ENCODE data around the gene RGL4. TPM values are rescaled to one million over a fixed set of nuclear protein-coding genes. Genes with fewer than 3 reads are reported as not detected.
A peak's percentile ranks its signal among the peaks of the same experiment; 100 is the strongest.

The RGL4 gene
- total RNA-seq, 2 experiments from 2014 or later = 0.97 TPM; not detected in 1

DNA sequence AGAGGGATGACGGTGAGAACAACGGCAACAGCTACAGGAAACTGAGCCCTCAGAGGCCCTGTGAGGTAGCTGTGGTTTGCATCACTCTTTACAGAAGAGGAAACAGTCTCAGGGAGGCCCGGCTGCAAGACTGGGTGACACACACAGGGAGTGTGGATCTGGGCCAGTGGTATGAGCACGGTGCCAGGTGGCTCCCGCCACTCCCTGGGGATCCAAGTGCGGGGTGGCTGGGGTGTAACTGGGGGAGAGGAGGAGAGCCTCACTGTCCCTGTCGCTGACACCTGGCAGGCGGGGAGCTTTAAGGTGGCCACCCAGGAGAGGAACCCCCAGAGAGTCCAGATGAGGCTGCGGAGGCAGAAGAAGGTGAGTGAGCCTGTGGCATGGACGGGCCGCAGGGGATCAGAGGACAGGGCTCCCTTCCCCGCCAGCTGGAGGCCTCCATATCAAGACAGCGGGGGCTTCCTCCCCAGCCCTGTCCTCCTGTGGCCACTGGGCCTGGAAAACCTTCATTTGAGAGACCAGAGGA lies 5.6 kb downstream of the RGL4 start:
- intact Hi-C loops (cut with micrococcal nuclease; ENCODE audit: unreplicated experiment) = no loop called here
- H3K79me2 ChIP-seq (ENCODE audit: insufficient read depth, low read depth, low read length) = no peaks in the 10 kb centered on the region; the same call in 1 of the 2 replicates
- no peak overlapping the region for H2AFZ ChIP-seq (ENCODE audit: low read length)
- H3K9me3 ChIP-seq (ENCODE audit: low read length) = no peaks in the 10 kb centered on the region
- H3K36me3 ChIP-seq (ENCODE audit: insufficient read depth, low read length) = peaks cover 56% of the 10 kb centered on the region
- H4K20me1 ChIP-seq (ENCODE audit: insufficient read depth, low read length) = no peaks in the 10 kb centered on the region
- H3K4me3 ChIP-seq (ENCODE audit: low read depth, low read length, poor library complexity, severe bottlenecking) = no peak overlapping the region
- BruUV-seq (replicated peaks) = no TSS peak
- ChIA-PET POLR2A (interaction anchor here (0.6 to 1.2 kb wide), 4 partner anchors 9 to 67 kb away, joined by 3 to 7 read pairs (median 3); partner anchors contain the start of gene C22orf15), CTCF (ENCODE audit: unreplicated experiment) (no interaction called here)
- peaks cover 19% of the 10 kb centered on the region for H3K4me1 ChIP-seq (ENCODE audit: insufficient read depth, low read length, poor library complexity, severe bottlenecking)
- DNase-seq (ENCODE audit: low spot score) = peak; percentile 82
- H3K4me2 ChIP-seq (ENCODE audit: low read length) = peak overlapping the region; percentile 47
- H3K9me2 ChIP-seq (ENCODE audit: insufficient read depth, low read length) = no peaks in the 10 kb centered on the region
- H3K27ac ChIP-seq (ENCODE audit: low read depth, low read length, poor library complexity, severe bottlenecking) = peak overlapping the region; percentile 62
- TF ChIP-seq EZH2phosphoT487 (IDR thresholded peaks at IDR 0.05; ENCODE audit: borderline replicate concordance, low read depth, low read length) = no peak
- no peak for TF ChIP-seq CTCF (conservative IDR thresholded peaks at IDR 0.05; ENCODE audit: low read length)

DNA sequence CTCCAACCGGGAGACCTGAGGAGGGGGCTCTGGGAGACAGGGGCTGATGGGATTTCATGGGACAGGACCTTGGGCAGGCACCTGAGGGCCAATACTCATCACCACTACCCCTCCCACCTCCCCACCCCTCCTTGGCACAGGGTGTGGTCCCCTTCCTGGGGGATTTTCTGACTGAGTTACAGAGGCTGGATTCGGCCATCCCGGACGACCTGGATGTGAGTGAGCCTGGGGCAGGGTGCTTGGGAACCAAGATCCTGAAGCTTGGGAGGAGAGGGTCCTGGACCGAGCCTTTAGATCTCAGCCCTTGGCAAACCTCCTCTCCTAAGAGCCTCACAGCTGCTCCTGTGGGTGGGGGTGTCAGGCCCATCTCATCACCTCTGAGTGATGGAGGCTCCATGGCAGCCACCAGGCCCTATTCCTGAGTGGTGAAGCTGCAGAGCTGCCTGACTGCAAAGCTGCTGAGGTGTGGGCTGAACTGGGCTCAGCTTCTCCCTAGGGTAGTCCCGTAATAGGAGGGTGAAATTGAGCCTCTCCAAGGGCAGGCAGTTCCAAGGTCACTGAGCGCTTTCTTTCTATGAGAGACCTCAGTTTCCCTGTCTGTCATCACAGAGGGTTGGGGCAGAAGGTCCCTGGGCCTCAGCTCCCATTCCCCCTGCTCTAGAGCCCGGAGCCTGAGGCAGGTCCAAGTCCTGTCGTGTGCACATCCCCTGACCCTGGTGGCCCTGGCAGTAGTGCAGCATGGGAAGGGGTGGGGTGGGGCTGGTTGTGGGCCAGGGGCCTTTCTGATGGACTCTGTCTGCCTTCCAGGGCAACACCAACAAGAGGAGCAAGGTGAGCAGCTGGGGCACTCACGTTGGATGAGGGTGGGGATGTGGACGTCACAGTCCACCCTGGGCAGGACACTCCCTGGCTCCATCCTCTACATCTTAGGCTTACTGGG lies 6.5 kb downstream of the RGL4 start:
- CTCF ChIA-PET (ENCODE audit: unreplicated experiment) = no interaction called here
- Histone ChIP-seq H2AFZ (ENCODE audit: low read length) (no peak overlapping the region), H4K20me1 (ENCODE audit: insufficient read depth, low read length) (no peaks in the 10 kb centered on the region), H3K27ac (ENCODE audit: low read depth, low read length, poor library complexity, severe bottlenecking) (peak overlapping the region; percentile 62), H3K4me2 (ENCODE audit: low read length) (peak overlapping the region; percentile 47; the same call in 1 of the 2 replicates), H3K4me3 (ENCODE audit: low read depth, low read length, poor library complexity, severe bottlenecking) (no peak overlapping the region), H3K9me3 (ENCODE audit: low read length) (no peaks in the 10 kb centered on the region), H3K9me2 (ENCODE audit: insufficient read depth, low read length) (no peaks in the 10 kb centered on the region), H3K36me3 (ENCODE audit: insufficient read depth, low read length) (peaks cover 65% of the 10 kb centered on the region), H3K4me1 (ENCODE audit: insufficient read depth, low read length, poor library complexity, severe bottlenecking) (peaks cover 19% of the 10 kb centered on the region), H3K79me2 (ENCODE audit: insufficient read depth, low read depth, low read length) (peaks cover 8% of the 10 kb centered on the region; the same call in 1 of the 2 replicates)
- intact Hi-C loops (cut with micrococcal nuclease; ENCODE audit: unreplicated experiment) = no loop called here
- BruUV-seq (replicated peaks) = no TSS peak
- TF ChIP-seq CTCF (conservative IDR thresholded peaks at IDR 0.05; ENCODE audit: low read length) (no peak), EZH2phosphoT487 (IDR thresholded peaks at IDR 0.05; ENCODE audit: borderline replicate concordance, low read depth, low read length) (no peak)
- DNase-seq (ENCODE audit: low spot score) = no peak
- POLR2A ChIA-PET = interaction anchor here (0.6 to 1.2 kb wide), 3 partner anchors 10 to 66 kb away, joined by 3 to 7 read pairs (median 3); partner anchors contain the start of gene C22orf15
